BLaER1 (cell line): Measurements from ENCODE around the gene AGAP3.

Experiments used
- H3K27ac ChIP-seq: shearing (Covaris generic); formaldehyde crosslinking; 2 replicates; pipeline ENCODE4 v1.8.1; 2022
- H3K27me3 ChIP-seq: shearing (Covaris generic); formaldehyde crosslinking; 2 replicates; pipeline ENCODE4 v1.8.1; 2022
- H3K36me3 ChIP-seq: shearing (Covaris generic); formaldehyde crosslinking; 2 replicates; pipeline ENCODE4 v1.8.1; 2022
- H3K4me1 ChIP-seq: shearing (Covaris generic); formaldehyde crosslinking; 2 replicates; pipeline ENCODE4 v1.8.1; 2022
- H3K4me2 ChIP-seq: shearing (Covaris generic); formaldehyde crosslinking; 2 replicates; pipeline ENCODE4 v1.8.1; 2022
- H3K4me3 ChIP-seq: shearing (Covaris generic); formaldehyde crosslinking; 2 replicates; pipeline ENCODE4 v1.8.1; 2022
- H3K9ac ChIP-seq: shearing (Covaris generic); formaldehyde crosslinking; 2 replicates; pipeline ENCODE4 v1.8.1; 2022
- H3K9me3 ChIP-seq: shearing (Covaris generic); formaldehyde crosslinking; 2 replicates; pipeline ENCODE4 v1.8.1; 2022
- H4K20me1 ChIP-seq: shearing (Covaris generic); formaldehyde crosslinking; 2 replicates; pipeline ENCODE4 v1.8.1; 2022
- Cebpa-rat ChIP-seq: shearing (Covaris generic); IDR thresholded peaks from 2 replicates; pipeline ENCODE4 v1.8.1; 2022

AGAP3 gene

DNA sequence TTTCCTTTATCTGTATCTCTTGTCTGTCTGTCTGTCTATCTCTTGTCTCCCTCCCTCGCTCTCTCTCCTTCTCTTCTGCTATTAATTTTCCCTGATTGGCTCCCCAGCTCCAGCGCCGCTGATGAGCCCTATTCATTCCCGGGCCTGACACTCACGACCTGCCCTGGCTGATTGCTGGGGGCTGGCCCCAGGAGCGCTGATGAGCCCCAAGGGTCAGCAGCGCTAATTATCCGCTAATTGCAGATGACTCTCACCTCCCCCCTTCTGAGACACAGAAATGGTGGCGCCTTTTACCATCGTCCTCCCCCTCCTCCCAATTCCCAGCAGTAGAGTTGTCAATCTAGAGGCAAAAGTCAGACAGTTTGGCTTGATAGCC is 82.5 kb downstream of the AGAP3 start:
- peaks cover 44% of the 10 kb centered on the region for H4K20me1 ChIP-seq
- H3K27ac ChIP-seq = no peak overlapping the region
- H3K27me3 ChIP-seq = peaks cover 87% of the 10 kb centered on the region
- H3K9ac ChIP-seq = no peak overlapping the region
- TF ChIP-seq Cebpa-rat = no peak
- peaks cover 17% of the 10 kb centered on the region for H3K9me3 ChIP-seq
- no peak overlapping the region for H3K4me3 ChIP-seq
- H3K4me2 ChIP-seq = no peak overlapping the region
- no peaks in the 10 kb centered on the region for H3K36me3 ChIP-seq
- H3K4me1 ChIP-seq = peaks cover 13% of the 10 kb centered on the region; the same call in 1 of the 2 replicates

DNA sequence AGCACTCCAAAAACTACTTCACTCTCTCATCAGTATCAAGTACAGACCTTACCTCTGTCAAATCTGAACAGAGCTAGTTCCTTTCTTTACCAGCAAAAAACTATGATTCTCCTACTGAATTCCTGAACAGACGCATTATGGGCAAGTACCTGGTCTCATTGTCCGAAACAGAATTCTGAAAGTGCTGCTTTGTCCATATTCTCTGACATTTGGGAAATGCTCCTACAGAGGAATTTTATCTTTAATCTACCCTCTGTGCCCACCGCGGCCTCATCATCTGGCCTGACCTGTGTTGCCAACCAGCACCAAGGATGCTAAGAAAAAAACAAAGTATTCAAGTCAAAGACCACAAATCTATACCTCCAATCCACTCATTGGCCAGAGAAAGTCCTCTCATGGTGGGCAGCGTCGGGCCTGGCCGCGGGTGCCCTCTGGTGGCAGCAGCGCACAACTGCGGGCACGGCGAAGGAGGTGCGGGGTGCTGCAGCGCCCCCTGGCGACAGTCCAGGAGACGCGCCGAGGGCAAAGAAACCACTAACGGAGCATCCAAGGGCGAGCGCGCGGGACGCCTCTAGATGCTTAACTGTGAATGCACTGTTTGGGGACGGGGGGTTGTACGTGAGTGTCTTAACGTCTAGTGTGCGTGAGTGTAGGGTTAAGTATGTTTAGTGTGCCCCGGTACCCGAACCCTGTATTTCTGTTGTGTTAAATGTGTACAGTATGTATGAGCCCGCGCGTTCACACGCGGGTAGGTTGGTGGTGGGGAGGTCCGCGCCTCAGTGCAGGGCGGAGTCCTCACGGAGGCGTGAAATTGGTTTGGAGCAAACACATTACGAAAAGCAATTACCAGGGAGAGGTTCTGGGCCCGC is 86.2 kb downstream of the AGAP3 start:
- peaks cover 6% of the 10 kb centered on the region; the same call in 1 of the 2 replicates for H3K4me1 ChIP-seq
- no peak overlapping the region for H3K4me3 ChIP-seq
- H3K9me3 ChIP-seq = peaks cover 20% of the 10 kb centered on the region
- H3K27me3 ChIP-seq = peaks cover 50% of the 10 kb centered on the region
- no peak overlapping the region for H3K9ac ChIP-seq
- H4K20me1 ChIP-seq = peaks cover 19% of the 10 kb centered on the region; the same call in 1 of the 2 replicates
- H3K36me3 ChIP-seq = no peaks in the 10 kb centered on the region
- no peak overlapping the region for H3K27ac ChIP-seq
- H3K4me2 ChIP-seq = no peak overlapping the region
- TF ChIP-seq Cebpa-rat = no peak

GRCh38 chr7:151173386-151174245 is 87.3 kb downstream of the AGAP3 start:
- TF ChIP-seq Cebpa-rat = no peak
- Histone ChIP-seq H3K4me2 (no peak overlapping the region), H3K36me3 (no peaks in the 10 kb centered on the region), H3K4me3 (no peak overlapping the region), H3K27ac (no peak overlapping the region), H3K9ac (no peak overlapping the region), H3K27me3 (peaks cover 39% of the 10 kb centered on the region), H3K9me3 (peaks cover 19% of the 10 kb centered on the region), H3K4me1 (no peaks in the 10 kb centered on the region), H4K20me1 (peaks cover 10% of the 10 kb centered on the region; the same call in 1 of the 2 replicates)

- Histone ChIP-seq H3K27ac (no peak overlapping the region), H3K9ac (no peak overlapping the region), H3K9me3 (peaks cover 19% of the 10 kb centered on the region), H3K4me2 (no peak overlapping the region), H3K27me3 (peaks cover 30% of the 10 kb centered on the region), H4K20me1 (peaks cover 2% of the 10 kb centered on the region; the same call in 1 of the 2 replicates), H3K36me3 (no peaks in the 10 kb centered on the region), H3K4me1 (no peaks in the 10 kb centered on the region), H3K4me3 (no peak overlapping the region)
- TF ChIP-seq Cebpa-rat = no peak
Measured at GRCh38 chr7:151174246-151175046, 88.2 kb downstream of the AGAP3 start.

- no peak overlapping the region for H3K27ac ChIP-seq
- no peak overlapping the region for H3K4me2 ChIP-seq
- no peaks in the 10 kb centered on the region; the same call in 1 of the 2 replicates for H4K20me1 ChIP-seq
- H3K9ac ChIP-seq = no peak overlapping the region
- H3K9me3 ChIP-seq = peaks cover 19% of the 10 kb centered on the region
- H3K4me1 ChIP-seq = no peaks in the 10 kb centered on the region
- no peaks in the 10 kb centered on the region for H3K36me3 ChIP-seq
- TF ChIP-seq Cebpa-rat = no peak
- H3K4me3 ChIP-seq = no peak overlapping the region
- H3K27me3 ChIP-seq = peaks cover 23% of the 10 kb centered on the region
Measured at GRCh38 chr7:151175047-151175792, 88.9 kb downstream of the AGAP3 start.

DNA sequence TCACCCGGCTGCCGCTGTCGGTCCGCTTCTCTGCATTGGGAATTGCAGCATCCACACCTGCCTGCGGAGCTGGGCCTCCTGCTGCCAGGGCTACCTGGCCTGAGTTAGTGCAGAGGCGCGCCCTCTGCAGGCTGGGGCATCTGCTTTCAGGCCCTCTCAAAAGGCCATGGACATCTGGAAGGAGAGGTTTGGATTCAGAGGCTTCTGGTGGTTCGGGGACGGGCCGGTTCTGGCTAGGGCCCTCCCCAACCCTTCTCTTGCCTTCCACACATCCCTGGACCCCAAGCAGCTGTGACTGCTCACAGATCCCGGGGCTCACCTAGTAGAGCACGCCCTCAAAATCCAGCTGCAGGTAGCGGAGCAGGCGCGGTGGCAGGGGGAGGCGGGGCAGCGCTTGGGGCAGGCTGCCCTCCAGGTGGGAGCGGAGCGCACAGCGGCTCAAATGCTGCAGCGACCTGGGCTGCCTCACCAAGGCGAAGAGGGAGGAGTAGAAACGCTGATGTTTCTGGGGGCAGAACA is 89.6 kb downstream of the AGAP3 start:
- Histone ChIP-seq H3K9ac (no peak overlapping the region), H3K4me2 (no peak overlapping the region), H3K9me3 (peaks cover 19% of the 10 kb centered on the region), H3K4me1 (no peaks in the 10 kb centered on the region), H3K36me3 (no peaks in the 10 kb centered on the region), H3K4me3 (no peak overlapping the region), H3K27me3 (peaks cover 16% of the 10 kb centered on the region), H3K27ac (no peak overlapping the region), H4K20me1 (no peaks in the 10 kb centered on the region; the same call in 1 of the 2 replicates)
- TF ChIP-seq Cebpa-rat = no peak

- Histone ChIP-seq H3K27ac (no peak overlapping the region), H3K27me3 (peaks cover 11% of the 10 kb centered on the region), H3K4me2 (no peak overlapping the region), H3K9ac (no peak overlapping the region), H3K4me1 (no peaks in the 10 kb centered on the region), H3K9me3 (peaks cover 19% of the 10 kb centered on the region), H3K4me3 (no peak overlapping the region), H4K20me1 (no peaks in the 10 kb centered on the region; the same call in 1 of the 2 replicates), H3K36me3 (no peaks in the 10 kb centered on the region)
- no peak for TF ChIP-seq Cebpa-rat
Measured at GRCh38 chr7:151176401-151176800, 90.1 kb downstream of the AGAP3 start.

GRCh38 chr7:151177310-151177709 is 91.0 kb downstream of the AGAP3 start:
- no peaks in the 10 kb centered on the region; the same call in 1 of the 2 replicates for H4K20me1 ChIP-seq
- peaks cover 2% of the 10 kb centered on the region for H3K27me3 ChIP-seq
- peaks cover 19% of the 10 kb centered on the region for H3K9me3 ChIP-seq
- no peak overlapping the region for H3K9ac ChIP-seq
- H3K36me3 ChIP-seq = no peaks in the 10 kb centered on the region
- TF ChIP-seq Cebpa-rat = no peak
- no peaks in the 10 kb centered on the region for H3K4me1 ChIP-seq
- no peak overlapping the region for H3K4me2 ChIP-seq
- H3K27ac ChIP-seq = no peak overlapping the region
- H3K4me3 ChIP-seq = no peak overlapping the region
